ENCODE data around the gene PROC.
"Not testable (repeated sequence)": the region's sequence is repeated elsewhere in the genome, so short reads cannot be mapped to it uniquely, and the experiment has no call there.

Gene PROC

GRCh38 chr2:127428057-127428814 is 10.0 kb downstream of the PROC start:
- no peak for DNase-seq

DNA sequence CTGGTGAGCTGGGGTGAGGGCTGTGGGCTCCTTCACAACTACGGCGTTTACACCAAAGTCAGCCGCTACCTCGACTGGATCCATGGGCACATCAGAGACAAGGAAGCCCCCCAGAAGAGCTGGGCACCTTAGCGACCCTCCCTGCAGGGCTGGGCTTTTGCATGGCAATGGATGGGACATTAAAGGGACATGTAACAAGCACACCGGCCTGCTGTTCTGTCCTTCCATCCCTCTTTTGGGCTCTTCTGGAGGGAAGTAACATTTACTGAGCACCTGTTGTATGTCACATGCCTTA is 10.5 kb downstream of the PROC start:
- no peak for DNase-seq

GRCh38 chr2:127429291-127429690 is 11.1 kb downstream of the PROC start:
- no peak for DNase-seq

DNA sequence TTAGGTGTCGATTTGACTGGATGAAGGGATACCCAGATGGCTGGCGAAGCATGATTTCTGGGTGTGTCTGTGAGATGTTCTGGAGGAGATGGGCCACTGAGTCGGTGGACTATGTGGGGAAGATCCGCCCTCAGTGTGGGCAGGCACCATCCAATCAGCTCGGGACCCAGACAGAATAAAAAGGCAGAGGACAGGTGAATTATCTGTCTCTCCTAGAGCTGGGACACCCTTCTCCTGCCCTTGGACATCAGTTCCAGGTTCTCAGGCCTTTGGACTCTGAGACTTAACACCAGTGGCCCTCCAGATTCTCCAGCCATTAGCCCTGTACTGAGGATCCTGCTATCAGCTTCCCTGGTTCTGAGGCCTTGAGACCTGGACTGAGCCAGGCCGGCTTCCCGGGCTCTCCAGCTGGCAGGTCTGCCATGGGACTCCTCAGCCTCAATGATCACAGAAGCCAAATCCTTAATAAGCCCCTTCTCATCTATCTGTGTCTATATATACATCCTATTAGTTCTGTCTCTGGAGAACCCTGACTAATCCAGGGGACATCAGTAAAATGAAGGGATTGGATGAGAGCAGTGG is 11.7 kb downstream of the PROC start:
- no peak for DNase-seq

GRCh38 chr2:127431408-127432023 is 13.3 kb downstream of the PROC start:
- no peak for DNase-seq

DNA sequence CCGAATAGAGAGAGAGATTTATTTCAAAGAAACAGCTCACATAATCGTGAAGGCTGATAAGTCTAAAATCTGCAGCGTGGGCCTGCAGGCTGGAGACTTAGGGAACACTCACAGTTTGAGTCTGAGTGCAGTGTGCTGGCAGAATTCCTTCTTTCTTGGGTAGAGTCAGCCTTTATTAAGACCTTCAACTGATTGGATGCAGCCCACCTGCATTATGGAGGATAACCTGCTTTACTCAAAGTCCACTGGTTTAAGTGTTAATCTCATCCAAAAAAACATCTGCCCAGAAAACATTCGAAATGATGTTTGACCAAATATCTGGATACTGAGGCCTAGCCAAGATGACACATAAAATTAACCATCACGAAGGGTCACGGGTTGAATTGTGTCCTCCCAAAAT is 16.3 kb downstream of the PROC start:
- DNase-seq, result no peak

- DNase-seq, result no peak
Measured at GRCh38 chr2:127437056-127437455, 18.8 kb downstream of the PROC start.

DNA sequence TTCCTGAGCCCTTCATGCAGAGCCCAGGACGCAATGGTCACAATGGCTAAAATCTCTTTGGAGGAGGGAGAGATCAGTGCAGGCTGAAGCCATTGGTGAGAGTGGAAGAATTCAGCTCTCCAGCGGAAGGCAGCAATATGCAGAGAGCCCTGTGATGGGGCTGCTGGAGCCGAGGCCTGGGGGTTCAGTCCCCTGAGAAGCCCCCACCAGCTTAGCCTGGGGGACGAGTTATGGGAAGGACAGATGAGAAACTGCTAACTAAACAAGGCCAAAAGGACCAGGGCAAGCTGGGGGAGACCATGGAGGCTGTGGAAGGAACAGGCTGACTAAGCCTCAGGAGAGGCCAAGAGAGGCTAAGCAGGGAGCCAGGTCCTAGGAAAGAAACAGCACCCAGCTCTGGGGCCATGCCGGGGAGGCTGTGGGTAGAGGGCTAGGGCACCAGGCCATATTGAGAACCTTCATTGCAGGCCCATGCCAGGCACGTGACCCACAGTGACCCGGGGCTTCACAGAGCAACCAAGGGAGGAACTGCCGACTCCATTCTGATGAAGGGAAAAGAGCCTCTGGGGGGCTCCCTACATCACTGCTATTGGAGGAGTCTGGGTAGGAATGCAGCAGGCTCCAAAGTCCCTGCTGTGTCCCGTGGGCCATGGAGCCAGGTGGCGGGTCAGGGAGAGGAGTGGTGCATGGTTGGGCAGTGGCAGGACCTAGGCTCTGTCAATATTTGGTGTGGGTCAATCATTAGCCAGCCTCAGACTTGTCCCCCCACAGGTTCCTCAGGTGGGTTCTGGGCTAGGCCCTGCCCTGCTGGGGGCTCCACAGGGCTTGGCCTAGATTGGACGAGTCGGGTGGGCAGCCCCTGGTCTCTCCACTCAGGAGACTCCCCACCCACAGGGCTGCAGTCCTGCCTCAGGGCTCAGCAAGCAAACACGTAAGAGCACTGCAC is 19.8 kb downstream of the PROC start:
- DNase-seq, result no peak

DNA sequence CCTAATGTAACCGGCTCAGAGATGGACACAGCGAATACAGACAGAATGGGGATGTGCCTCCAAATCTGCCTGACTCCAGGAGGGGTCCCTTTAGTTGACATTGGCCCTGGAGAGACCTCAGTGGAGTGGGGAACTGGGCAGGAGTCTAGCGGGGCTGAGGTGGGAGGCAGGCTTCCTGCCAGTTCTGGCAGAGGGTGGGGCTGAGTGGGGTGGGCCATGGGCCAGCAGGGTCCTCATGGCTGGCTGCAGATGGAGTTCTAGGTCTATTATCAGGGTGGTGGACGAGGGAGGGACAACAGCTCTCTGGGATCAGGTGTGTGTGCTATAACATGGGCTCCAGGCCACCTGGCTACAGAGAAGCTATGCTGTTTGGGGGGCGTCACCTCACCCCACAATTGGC is 21.1 kb downstream of the PROC start:
- DNase-seq, result no peak

GRCh38 chr2:127448526-127448925 is 30.3 kb downstream of the PROC start:
- DNase-seq, result no peak

GRCh38 chr2:127449414-127449813 is 31.2 kb downstream of the PROC start:
- DNase-seq, result no peak

GRCh38 chr2:127449898-127450297 is 31.7 kb downstream of the PROC start:
- DNase-seq, result no peak

GRCh38 chr2:127451981-127452380 is 33.8 kb downstream of the PROC start:
- DNase-seq, result no peak

GRCh38 chr2:127452423-127452822 is 34.2 kb downstream of the PROC start:
- DNase-seq, result not testable (repeated sequence)

GRCh38 chr2:127453013-127453391 is 34.8 kb downstream of the PROC start:
- DNase-seq, result no peak

GRCh38 chr2:127453392-127454171 is 35.4 kb downstream of the PROC start:
- no peak for DNase-seq

DNA sequence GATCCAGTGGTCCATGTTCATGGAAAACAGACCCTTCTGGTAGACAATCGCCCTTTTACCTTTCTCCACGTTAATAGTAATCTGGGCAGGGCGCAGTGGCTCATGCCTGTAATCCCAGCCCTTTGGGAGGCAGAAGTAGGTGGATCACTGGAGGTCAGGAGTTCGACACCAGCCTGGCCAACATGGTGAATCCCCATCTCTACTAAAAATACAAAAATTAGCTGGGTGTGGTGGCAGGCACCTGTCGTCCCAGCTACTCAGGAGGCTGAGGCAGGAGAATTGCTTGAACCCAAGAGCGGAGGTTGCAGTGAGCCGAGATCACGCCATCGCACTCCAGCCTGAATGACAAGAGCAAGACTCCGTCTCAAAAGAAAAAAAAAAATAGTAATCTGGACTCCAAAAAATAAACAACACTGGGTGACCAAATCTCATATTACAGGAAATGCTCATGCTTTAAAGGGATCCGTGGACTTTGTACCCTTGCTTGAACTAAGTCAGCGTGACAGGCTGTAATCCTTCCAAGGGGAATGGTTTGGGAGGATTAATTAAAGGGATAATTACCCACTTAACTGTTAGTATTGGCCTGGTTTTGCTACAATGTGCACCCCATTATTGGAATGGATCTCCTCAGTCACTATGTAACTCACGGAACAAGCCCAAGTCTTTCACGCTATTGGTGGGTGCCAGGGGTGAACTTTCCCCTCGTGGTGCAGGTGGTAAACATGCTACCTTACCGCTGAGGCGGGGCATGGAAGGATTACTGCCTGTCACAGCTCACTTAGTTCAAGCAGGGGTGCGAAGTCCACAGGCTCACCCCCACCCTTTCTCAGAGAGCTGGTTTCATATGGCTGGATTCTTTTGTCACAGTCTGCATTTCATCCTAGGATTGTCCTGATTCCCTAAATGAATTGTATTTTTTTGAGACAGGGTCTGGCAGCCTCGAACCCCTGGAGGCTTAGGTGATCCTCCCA is 36.7 kb downstream of the PROC start:
- no peak for DNase-seq

GRCh38 chr2:127455566-127456493 is 37.6 kb downstream of the PROC start:
- peak; percentile 8 for DNase-seq

GRCh38 chr2:127456960-127457359 is 38.7 kb downstream of the PROC start:
- no peak for DNase-seq

DNA sequence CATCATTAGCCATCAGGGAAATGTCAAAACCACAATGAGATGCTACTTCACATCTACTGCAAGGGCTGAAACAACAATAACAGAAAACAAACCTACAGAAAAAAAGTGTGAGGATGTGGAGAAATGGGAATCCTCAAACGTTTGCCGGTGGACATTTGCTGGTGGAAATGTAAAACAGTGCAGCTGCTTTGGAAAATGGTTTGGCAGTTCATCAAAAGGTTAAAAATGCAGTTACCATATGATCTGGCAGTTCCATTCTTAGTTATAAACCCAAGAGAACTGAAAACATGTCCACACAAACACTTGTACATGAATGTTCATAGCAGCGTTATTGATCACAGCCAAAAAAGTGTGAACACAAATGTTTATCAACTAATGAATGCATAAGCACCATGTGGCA is 44.2 kb downstream of the PROC start:
- no peak for DNase-seq

All from stimulated activated CD4-positive, alpha-beta T cell treated with anti-CD3 and anti-CD28 coated beads, Interleukin-15, amount 100 ng/mL, for 24 hours (primary cell).